A673 (cell line): Measurements from ENCODE around the gene DMP1. TPM values are rescaled to one million over a fixed set of nuclear protein-coding genes. Genes with fewer than 3 reads are reported as not detected.

Experiments
- BruUV-seq: library from RNA; stranded (reverse); fragments of 400-500 nt; replicated peaks from 2 replicates; lab custom pipeline; 2021; lab: Mats Ljungman, UMichigan
- CTCF ChIA-PET: fragments of 300-600 bp; sonication (Branson Sonifier 250); formaldehyde crosslinking; loops from one replicate; lab custom pipeline; 2022; ENCODE audit warnings: antibody characterized with exemption; lab: Charles Lee
- POLR2A ChIA-PET: fragments of 300-600 bp; sonication (Branson Sonifier 250); formaldehyde crosslinking; loops from one replicate; lab custom pipeline; 2022; ENCODE audit warnings: antibody characterized with exemption; ENCODE audit not compliant: low non-redundant PET; lab: Charles Lee
- DNase-seq: peaks from one replicate; pipeline ENCODE4 v3.0.0-alpha.2; 2015; ENCODE audit warnings: low spot score
- H3K27ac ChIP-seq: fragments of 200-600 bp; sonication (generic); 2 replicates; pipeline ENCODE4 v1.5.1; 2016; ENCODE audit warnings: mixed run types, low read depth, mild to moderate bottlenecking, mixed read lengths, antibody characterized with exemption, low read length; ENCODE audit not compliant: poor library complexity, severe bottlenecking
- H3K27me3 ChIP-seq: fragments of 200-600 bp; sonication (generic); replicated peaks from 2 replicates; pipeline ENCODE4 v1.6.1; 2017; ENCODE audit warnings: mixed run types, low read depth, mild to moderate bottlenecking, mixed read lengths, antibody characterized with exemption, low read length; ENCODE audit not compliant: insufficient read depth, poor library complexity
- H3K36me3 ChIP-seq: fragments of 200-600 bp; sonication (generic); 2 replicates; pipeline ENCODE4 v1.6.1; 2016; ENCODE audit warnings: mixed run types, mild to moderate bottlenecking, mixed read lengths, antibody characterized with exemption, low read length; ENCODE audit not compliant: insufficient read depth, poor library complexity, severe bottlenecking
- H3K4me1 ChIP-seq: fragments of 200-600 bp; sonication (generic); 2 replicates; pipeline ENCODE4 v1.6.1; 2017; ENCODE audit warnings: mixed run types, mild to moderate bottlenecking, mixed read lengths, antibody characterized with exemption, low read length; ENCODE audit not compliant: insufficient read depth, poor library complexity, severe bottlenecking
- H3K4me3 ChIP-seq: fragments of 200-600 bp; sonication (generic); 2 replicates; pipeline ENCODE4 v1.5.1; 2016; ENCODE audit warnings: low read depth, mixed run types, mild to moderate bottlenecking, mixed read lengths, low read length; ENCODE audit not compliant: poor library complexity, severe bottlenecking
- H3K9me3 ChIP-seq: fragments of 200-600 bp; sonication (generic); 2 replicates; pipeline ENCODE4 v1.6.1; 2016; ENCODE audit warnings: mixed run types, low read depth, mild to moderate bottlenecking, mixed read lengths, antibody characterized with exemption, low read length; ENCODE audit not compliant: poor library complexity, severe bottlenecking
- EZH2 ChIP-seq: fragments of 200-600 bp; sonication (generic); IDR thresholded peaks from 2 replicates; pipeline ENCODE4 v1.6.1; 2017; ENCODE audit warnings: borderline replicate concordance, low read depth, mild to moderate bottlenecking, mixed read lengths, antibody characterized with exemption, low read length; ENCODE audit not compliant: poor library complexity, severe bottlenecking
- intact Hi-C: fragments of 100-400 bp; cut with micrococcal nuclease; formaldehyde crosslinking; loops from one replicate; pipeline ENCODE4 v1.10.0; 2022; ENCODE audit not compliant: unreplicated experiment
- total RNA-seq: library from RNA; stranded (reverse); gene quantifications from 2 replicates; pipeline ENCODE4 v1.2.3, GENCODE V29; 2021
- TF ChIP-seq, protein P1 (sequence below): fragments of 300-800, 200-600 bp; sonication (generic); conservative IDR thresholded peaks from 2 replicates; pipeline ENCODE4 v1.5.1; 2017; ENCODE audit warnings: low read depth, mild to moderate bottlenecking, antibody characterized with exemption, low read length, moderate library complexity, mixed read lengths

The DMP1 gene
- total RNA-seq, 1 experiment from 2014 or later, result not detected

DNA sequence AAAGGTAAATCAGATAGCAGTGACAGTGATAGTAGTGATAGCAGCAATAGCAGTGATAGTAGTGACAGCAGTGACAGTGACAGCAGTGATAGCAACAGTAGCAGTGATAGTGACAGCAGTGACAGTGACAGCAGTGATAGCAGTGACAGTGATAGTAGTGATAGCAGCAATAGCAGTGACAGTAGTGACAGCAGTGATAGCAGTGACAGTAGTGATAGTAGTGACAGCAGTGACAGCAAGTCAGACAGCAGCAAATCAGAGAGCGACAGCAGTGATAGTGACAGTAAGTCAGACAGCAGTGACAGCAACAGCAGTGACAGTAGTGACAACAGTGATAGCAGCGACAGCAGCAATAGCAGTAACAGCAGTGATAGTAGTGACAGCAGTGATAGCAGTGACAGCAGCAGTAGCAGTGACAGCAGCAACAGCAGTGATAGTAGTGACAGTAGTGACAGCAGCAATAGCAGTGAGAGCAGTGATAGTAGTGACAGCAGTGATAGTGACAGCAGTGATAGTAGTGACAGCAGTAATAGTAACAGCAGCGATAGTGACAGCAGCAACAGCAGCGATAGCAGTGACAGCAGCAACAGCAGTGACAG lies 35.7 kb upstream of the DMP1 start:
- no TSS peak for BruUV-seq

GRCh38 chr4:87616268-87616667 lies 33.8 kb upstream of the DMP1 start:
- Histone ChIP-seq H3K36me3 (no peaks in the 10 kb centered on the region), H3K4me3 (no peak overlapping the region), H3K27ac (no peak overlapping the region), H3K9me3 (no peaks in the 10 kb centered on the region), H3K27me3 (peaks cover 13% of the 10 kb centered on the region), H3K4me1 (no peaks in the 10 kb centered on the region)
- ChIA-PET CTCF (no interaction called here), POLR2A (no interaction called here)
- TF ChIP-seq EZH2, result no peak
- TF ChIP-seq, protein P1, sequence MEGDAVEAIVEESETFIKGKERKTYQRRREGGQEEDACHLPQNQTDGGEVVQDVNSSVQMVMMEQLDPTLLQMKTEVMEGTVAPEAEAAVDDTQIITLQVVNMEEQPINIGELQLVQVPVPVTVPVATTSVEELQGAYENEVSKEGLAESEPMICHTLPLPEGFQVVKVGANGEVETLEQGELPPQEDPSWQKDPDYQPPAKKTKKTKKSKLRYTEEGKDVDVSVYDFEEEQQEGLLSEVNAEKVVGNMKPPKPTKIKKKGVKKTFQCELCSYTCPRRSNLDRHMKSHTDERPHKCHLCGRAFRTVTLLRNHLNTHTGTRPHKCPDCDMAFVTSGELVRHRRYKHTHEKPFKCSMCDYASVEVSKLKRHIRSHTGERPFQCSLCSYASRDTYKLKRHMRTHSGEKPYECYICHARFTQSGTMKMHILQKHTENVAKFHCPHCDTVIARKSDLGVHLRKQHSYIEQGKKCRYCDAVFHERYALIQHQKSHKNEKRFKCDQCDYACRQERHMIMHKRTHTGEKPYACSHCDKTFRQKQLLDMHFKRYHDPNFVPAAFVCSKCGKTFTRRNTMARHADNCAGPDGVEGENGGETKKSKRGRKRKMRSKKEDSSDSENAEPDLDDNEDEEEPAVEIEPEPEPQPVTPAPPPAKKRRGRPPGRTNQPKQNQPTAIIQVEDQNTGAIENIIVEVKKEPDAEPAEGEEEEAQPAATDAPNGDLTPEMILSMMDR, result no peak
- BruUV-seq, result no TSS peak
- no peak for DNase-seq
- intact Hi-C loops, result no loop called here

More for the DNA sequence above, 35.7 kb upstream of the DMP1 start:
- POLR2A ChIA-PET, result no interaction called here
- Histone ChIP-seq H3K36me3 (no peaks in the 10 kb centered on the region), H3K4me1 (no peaks in the 10 kb centered on the region), H3K9me3 (no peaks in the 10 kb centered on the region), H3K27ac (no peak overlapping the region), H3K27me3 (peaks cover 13% of the 10 kb centered on the region), H3K4me3 (no peak overlapping the region)
- TF ChIP-seq, protein P1, result no peak
- no peak for TF ChIP-seq EZH2
- intact Hi-C loops, result no loop called here
- DNase-seq, result no peak
- CTCF ChIA-PET, result no interaction called here

GRCh38 chr4:87620086-87620485 lies 30.0 kb upstream of the DMP1 start:
- DNase-seq, result no peak
- ChIA-PET POLR2A (no interaction called here), CTCF (no interaction called here)
- BruUV-seq, result no TSS peak
- Histone ChIP-seq H3K27me3 (peaks cover 13% of the 10 kb centered on the region), H3K4me3 (no peak overlapping the region), H3K36me3 (no peaks in the 10 kb centered on the region), H3K4me1 (no peaks in the 10 kb centered on the region), H3K9me3 (no peaks in the 10 kb centered on the region), H3K27ac (no peak overlapping the region)
- no peak for TF ChIP-seq EZH2
- TF ChIP-seq, protein P1, result no peak
- intact Hi-C loops, result no loop called here
